Thyroid gland (tissue), 4 donors: ENCODE data around the gene TMEM150C.

Source experiments
- POLR2A ChIP-seq, 2 donors: fragments of 450-650 bp; IDR thresholded peaks; one replicate each; pipeline ENCODE4 v1.6.1; 2017; ENCODE audit warnings: antibody characterized with exemption in 2 of 2, mild to moderate bottlenecking in 2 of 2, moderate library complexity in 1 of 2
- TF ChIP-seq, protein P1 (sequence below), 6 experiments: fragments of 200-600 bp in 3 of 6; fragments of 450-650 bp in 3 of 6; sonication (generic) in 3 of 6; IDR thresholded peaks; one replicate each; pipeline ENCODE4 v1.5.1; 2016 to 2019; ENCODE audit warnings: antibody characterized with exemption in 6 of 6, mild to moderate bottlenecking in 2 of 6, inconsistent platforms in 1 of 6, moderate library complexity in 1 of 6

DNA sequence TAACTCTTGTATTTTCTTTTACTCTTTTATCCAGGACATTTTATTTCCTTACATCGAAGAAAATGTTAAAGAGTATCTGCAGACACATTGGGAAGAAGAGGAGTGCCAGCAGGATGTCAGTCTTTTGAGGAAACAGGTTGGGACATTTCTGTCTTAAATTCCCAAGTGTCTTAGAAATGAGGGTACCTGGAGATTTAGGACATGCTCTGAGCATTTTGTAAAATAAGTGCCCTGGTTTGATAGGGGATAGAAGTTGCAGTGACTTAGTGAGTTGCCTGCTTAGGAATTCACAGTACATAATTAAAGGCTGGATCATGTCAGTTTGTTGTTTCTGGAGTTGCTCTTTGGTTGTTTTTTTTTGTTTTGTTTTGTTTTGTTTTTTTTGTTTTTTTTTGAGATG, 113.9 kb downstream of the TMEM150C start:
- no peak for TF ChIP-seq POLR2A (IDR thresholded peaks at IDR 0.05)
- TF ChIP-seq, protein P1, sequence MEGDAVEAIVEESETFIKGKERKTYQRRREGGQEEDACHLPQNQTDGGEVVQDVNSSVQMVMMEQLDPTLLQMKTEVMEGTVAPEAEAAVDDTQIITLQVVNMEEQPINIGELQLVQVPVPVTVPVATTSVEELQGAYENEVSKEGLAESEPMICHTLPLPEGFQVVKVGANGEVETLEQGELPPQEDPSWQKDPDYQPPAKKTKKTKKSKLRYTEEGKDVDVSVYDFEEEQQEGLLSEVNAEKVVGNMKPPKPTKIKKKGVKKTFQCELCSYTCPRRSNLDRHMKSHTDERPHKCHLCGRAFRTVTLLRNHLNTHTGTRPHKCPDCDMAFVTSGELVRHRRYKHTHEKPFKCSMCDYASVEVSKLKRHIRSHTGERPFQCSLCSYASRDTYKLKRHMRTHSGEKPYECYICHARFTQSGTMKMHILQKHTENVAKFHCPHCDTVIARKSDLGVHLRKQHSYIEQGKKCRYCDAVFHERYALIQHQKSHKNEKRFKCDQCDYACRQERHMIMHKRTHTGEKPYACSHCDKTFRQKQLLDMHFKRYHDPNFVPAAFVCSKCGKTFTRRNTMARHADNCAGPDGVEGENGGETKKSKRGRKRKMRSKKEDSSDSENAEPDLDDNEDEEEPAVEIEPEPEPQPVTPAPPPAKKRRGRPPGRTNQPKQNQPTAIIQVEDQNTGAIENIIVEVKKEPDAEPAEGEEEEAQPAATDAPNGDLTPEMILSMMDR (IDR thresholded peaks at IDR 0.05), result no peak
